T follicular helper cell (primary cell): ENCODE measurements around the gene ATF2.
"Not testable (repeated sequence)": the region's sequence is repeated elsewhere in the genome, so short reads cannot be mapped to it uniquely, and the experiment has no call there.

ENCODE experiments used
- DNase-seq: peaks from one replicate; pipeline ENCODE4 v3.0.0-alpha.2; 2020; ENCODE audit warnings: low read depth

ATF2 gene

DNA sequence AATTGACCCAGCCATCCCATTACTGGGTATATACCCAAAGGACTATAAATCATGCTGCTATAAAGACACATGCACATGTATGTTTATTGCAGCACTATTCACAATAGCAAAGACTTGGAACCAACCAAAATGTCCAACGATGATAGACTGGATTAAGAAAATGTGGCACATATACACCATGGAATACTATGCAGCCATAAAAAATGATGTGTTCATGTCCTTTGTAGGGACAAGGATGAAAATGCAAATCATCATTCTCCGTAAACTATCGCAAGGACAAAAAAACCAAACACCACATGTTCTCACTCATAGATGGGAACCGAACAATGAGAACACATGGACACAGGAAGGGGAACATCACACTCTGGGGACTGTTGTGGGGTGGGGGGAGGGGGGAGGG is 83.9 kb downstream of the ATF2 start:
- not testable (repeated sequence) for DNase-seq

DNA sequence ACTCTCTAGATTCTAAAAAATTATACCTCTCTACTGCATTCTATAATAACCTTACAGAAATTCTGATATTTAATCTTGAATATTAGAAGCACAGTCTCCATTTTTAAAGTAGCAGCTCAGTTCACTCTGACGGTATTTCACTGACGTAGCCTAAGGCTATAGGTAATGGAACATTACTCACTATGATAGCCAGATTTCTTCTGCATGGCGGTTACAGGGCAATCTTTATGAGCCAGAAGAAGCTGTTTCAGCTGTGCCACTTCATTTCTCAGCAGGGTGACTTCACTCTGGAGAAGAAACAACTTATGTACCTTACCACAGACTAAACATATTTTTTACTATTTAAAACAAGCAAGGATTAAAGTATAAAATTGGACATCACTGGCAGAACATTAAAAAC is 87.5 kb downstream of the ATF2 start:
- DNase-seq = no peak

GRCh38 chr2:175076272-175076671 is 91.7 kb downstream of the ATF2 start:
- DNase-seq = no peak

DNA sequence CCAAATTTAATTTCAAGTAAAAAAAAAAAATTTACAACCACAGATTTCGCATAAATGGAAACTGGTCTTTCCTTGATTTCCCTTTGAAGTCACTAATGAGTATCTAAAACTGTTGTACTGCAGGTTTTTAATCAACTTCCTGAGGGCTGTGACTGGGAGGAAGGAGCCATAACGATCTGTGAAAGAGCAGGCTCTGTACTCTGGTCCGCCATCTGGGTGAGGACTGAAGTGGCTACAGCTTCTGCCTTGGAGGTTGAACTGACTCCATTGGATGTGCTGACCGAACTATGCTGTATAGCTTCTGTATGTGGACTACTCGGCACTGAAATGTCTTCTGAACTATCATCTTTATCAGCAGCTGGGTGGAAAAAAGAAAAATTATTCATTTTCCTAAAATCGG is 93.5 kb downstream of the ATF2 start:
- DNase-seq = no peak

DNA sequence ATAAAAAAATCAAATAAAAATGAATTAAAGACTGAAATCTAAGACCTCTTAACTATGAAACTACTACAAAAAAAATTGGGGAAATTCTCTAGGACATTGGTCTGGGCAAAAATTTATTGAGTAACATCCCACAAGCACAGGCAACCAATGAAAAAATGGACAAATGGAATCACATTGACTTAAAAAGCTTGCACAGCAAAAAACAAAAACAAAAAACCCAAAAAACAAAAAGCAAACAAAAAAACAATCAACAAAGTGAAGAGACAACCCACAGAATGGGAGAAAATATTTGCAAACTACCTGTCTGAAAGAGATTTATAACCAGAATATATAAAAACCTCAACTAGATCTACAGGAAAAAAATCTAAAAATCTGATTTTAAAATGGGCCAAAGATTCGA is 99.5 kb downstream of the ATF2 start:
- DNase-seq = no peak

GRCh38 chr2:175066411-175066810 is 101.6 kb downstream of the ATF2 start:
- no peak for DNase-seq

DNA sequence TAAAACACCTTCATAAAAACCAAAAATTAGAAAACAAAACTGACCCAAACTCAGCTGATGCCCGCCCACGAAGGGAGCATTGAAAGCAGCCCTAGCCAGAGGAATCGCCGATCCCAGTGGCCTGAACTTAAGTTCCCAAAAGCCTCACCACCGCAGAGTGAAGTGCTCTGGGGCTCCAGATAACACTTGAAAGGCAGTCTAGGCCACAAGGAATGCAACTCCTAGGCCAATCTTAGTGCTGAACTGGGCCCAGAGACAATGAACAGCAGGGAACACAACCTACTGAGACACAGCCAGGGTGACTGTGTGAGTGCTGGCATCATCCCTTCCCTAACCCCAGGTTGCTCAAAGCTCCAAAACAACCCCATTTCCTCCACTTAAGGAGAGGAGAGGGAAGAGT is 103.2 kb downstream of the ATF2 start:
- no peak for DNase-seq

DNA sequence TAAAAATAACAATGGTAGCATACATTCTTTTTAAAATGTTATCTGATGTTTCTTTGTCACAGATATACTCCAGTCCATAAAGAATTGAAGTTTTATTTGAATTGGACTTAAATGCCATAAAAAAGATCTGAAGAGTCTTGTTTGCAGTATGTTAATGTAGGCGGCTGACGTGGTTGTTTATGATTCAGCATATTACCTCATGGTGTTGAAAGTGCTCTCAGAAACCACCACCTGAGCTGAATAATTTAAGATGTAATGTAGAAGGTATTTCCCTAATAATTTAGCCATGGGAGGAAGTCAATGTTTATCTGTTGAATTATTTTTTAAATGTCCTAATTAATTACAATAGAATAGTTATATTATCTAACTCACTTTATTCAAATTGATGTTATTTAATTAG is 104.3 kb downstream of the ATF2 start:
- DNase-seq = no peak

GRCh38 chr2:175062787-175063585 is 105.0 kb downstream of the ATF2 start:
- no peak for DNase-seq

- DNase-seq = no peak
These were observed 110.8 kb downstream of the ATF2 start for GRCh38 chr2:175057078-175057685.

DNA sequence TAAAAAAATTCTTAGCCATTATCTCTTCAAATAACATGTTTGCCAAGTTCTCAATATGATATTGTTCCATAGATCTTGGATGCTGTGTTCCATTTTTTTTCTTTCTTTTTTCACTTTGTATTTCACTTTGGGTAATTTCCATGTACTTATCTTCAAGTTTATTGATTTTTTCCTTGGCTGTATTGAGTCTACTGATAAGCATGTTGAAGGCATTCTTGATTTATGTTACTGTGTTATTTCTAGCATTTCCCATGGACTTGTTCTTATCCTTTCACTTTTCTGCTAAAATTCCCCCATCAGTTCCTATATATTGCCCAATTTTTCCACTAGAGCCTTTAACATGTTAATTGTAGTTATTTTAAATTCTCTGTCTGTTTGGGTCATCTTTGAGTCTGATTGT is 112.0 kb downstream of the ATF2 start:
- no peak for DNase-seq

DNA sequence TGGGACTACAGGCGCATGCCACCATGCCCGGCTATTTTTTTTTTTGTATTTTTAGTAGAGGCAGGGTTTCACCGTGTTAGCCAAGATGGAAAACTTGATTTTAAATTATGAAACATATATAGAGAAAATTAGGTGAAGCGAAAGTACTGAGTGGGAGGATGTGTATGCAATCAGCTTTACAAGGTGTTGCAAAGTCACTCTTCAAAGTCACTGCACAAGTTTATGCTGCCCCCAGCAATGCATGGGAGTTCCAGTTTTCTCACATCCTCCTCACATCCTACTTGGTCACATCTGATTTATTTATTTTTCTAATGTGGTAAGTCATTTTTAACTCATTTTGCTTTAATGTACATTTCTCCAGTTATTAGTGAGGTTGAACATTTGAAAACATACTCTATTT is 113.7 kb downstream of the ATF2 start:
- no peak for DNase-seq

- no peak for DNase-seq
These were observed 118.3 kb downstream of the ATF2 start for GRCh38 chr2:175049661-175050060.

- no peak for DNase-seq
These were observed 119.7 kb downstream of the ATF2 start for GRCh38 chr2:175048275-175048674.

DNA sequence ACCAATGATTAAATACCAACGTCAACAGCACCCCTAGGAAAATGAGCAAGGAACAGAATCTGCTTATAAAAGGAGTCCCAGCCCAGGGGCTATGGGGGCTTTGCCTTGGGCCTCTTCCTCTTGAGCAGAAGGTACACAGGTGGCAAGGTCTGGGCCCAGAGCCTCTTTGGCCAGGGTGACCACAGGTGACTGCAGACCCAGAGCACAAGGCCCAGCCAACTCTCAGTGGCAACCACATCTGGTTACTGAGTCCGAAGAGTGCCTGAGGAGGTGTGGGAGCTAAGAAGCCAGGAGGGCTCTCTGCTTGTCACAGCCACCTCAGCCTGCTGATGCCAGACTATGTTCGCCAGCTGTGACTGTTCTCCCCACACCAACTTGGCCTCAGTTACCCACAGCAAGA is 128.5 kb downstream of the ATF2 start:
- DNase-seq = no peak

GRCh38 chr2:175039031-175039430 is 129.0 kb downstream of the ATF2 start:
- DNase-seq = no peak

DNA sequence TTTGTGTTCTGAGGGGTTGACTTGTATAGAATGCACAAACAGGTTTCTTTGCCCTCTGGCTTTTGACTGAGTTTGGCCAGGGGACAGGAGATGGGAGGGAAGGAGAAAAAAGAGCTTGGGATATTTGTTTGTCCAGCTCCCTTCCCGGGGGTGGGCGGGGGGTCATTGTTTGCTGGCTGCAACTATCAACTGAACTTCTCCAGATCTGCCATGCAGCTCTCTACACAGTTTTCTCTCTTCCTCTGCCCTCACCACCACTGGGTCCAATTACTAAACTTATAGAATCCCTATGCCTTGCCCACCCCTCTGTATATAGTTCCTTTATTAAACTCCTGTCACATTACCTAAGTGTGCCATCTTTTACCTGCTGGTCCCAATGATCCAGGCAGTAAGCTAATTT is 130.1 kb downstream of the ATF2 start:
- DNase-seq = no peak

- DNase-seq = no peak
These were observed 131.4 kb downstream of the ATF2 start for GRCh38 chr2:175036582-175037018.

- DNase-seq = no peak
These were observed 132.2 kb downstream of the ATF2 start for GRCh38 chr2:175035806-175036205.

DNA sequence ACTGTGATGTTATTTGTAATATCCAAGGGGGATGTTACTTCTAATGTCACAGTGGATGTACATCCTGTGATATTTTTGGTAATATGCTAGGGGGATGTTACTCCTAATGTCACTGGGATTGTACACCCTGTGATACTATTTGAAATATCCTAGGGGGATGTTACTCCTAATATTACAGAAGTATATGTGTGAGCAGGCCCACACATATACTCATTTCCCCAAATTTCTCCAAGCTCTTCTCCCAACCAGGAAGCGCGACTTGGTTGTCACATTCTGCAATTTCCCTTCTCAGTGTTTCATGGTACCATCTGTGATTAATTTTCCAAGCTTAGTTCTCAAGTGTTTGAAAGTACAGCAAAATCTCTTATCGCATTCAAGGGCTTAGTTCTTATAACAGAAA is 133.3 kb downstream of the ATF2 start:
- DNase-seq = no peak

- DNase-seq = no peak
These were observed 137.4 kb downstream of the ATF2 start for GRCh38 chr2:175030380-175031271.

DNA sequence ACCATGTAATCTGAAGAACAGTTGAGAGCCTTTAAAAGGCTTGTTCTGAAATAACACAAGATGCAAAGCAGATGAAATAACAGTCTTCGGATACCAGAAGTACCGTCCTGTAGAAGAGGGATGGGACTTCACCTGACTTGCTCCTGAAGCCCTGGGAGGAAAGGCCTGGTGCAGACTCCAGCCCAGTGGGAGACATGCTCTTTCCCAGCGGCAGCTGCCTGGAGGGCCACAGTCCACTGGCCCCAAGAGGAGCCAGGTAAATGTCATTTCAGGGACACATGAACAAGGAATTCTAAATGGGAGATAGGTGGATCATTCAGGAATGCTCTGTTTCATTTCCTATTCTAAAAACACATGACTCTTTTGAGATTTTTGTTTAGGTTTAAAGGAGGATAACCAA is 140.2 kb downstream of the ATF2 start:
- no peak for DNase-seq

- DNase-seq = no peak
These were observed 141.6 kb downstream of the ATF2 start for GRCh38 chr2:175026385-175026784.
